Measurements from ENCODE around the gene TLR10.

DNA sequence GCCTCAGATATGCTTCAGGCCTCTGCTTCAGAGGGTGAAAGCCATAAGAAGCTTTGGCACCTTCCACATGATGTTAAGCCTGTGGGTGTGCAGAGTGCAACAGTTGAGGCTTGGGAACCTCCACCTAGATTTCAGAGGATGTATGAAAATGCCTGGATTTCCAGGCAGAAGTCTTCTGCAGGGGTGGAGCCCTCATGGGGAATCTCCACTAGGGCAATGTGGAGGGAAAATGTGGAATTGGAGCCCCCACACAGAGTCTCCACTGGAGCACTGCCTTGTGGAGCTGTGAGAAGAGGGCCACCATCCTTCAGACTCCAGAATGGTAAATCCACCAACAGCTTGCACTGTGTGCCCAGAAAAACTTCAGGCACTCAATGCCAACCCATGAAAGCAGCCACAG is 35.2 kb downstream of the TLR10 start:
- TF ChIP-seq, protein P1, sequence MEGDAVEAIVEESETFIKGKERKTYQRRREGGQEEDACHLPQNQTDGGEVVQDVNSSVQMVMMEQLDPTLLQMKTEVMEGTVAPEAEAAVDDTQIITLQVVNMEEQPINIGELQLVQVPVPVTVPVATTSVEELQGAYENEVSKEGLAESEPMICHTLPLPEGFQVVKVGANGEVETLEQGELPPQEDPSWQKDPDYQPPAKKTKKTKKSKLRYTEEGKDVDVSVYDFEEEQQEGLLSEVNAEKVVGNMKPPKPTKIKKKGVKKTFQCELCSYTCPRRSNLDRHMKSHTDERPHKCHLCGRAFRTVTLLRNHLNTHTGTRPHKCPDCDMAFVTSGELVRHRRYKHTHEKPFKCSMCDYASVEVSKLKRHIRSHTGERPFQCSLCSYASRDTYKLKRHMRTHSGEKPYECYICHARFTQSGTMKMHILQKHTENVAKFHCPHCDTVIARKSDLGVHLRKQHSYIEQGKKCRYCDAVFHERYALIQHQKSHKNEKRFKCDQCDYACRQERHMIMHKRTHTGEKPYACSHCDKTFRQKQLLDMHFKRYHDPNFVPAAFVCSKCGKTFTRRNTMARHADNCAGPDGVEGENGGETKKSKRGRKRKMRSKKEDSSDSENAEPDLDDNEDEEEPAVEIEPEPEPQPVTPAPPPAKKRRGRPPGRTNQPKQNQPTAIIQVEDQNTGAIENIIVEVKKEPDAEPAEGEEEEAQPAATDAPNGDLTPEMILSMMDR (IDR thresholded peaks at IDR 0.05), result no peak
- TF ChIP-seq POLR2A (IDR thresholded peaks at IDR 0.05), result no peak

Measured in breast epithelium (tissue), 3 donors.